SK-N-SH (cell line): ENCODE results near the gene CYP27C1. TPM values are rescaled to one million over a fixed set of nuclear protein-coding genes. Genes with fewer than 3 reads are reported as not detected.

Experiments
- CTCF ChIA-PET: fragments of 300-600, 350-600 bp; formaldehyde crosslinking; extraction: SDS; loops from one replicate; lab custom pipeline; 2021; lab: Yijun Ruan, JAX
- POLR2A ChIA-PET: fragments of 350-600 bp; sonication (Branson Sonifier 250); formaldehyde crosslinking; extraction: SDS; loops from one replicate; lab custom pipeline; 2020; ENCODE audit warnings: antibody characterized with exemption, inconsistent platforms; lab: Yijun Ruan, JAX
- DNase-seq: peaks from one replicate; pipeline ENCODE4 v3.0.0; 2012
- H2AFZ ChIP-seq: fragments of 200-600 bp; sonication (generic); 2 replicates; pipeline ENCODE4 v1.8.1; 2016; ENCODE audit warnings: antibody characterized with exemption, mild to moderate bottlenecking, low read depth
- H3F3A ChIP-seq: fragments of 200-600 bp; sonication (generic); replicated peaks from 2 replicates; pipeline ENCODE3; 2016; ENCODE audit warnings: antibody characterized with exemption, mild to moderate bottlenecking; ENCODE audit not compliant: insufficient read depth
- H3K27ac ChIP-seq, 2 experiments: fragments of 200-500 bp in 1 of 2; fragments of 200-600 bp in 1 of 2; sonication (Bioruptor generic) in 1 of 2; sonication (generic), shearing (Covaris generic) in 1 of 2; 2 replicates each; pipeline versions ENCODE4 v1.5.1 to v1.6.1; 2014 to 2016; ENCODE audit warnings: low read depth in 2 of 2, inconsistent platforms in 1 of 2, low read length in 1 of 2, mild to moderate bottlenecking in 1 of 2, mixed read lengths in 1 of 2
- H3K27me3 ChIP-seq: fragments of 200-600 bp; sonication (generic), shearing (Covaris generic); 2 replicates; pipeline ENCODE4 v1.6.1; 2016; ENCODE audit warnings: mixed run types; ENCODE audit not compliant: insufficient read depth
- H3K36me3 ChIP-seq, 2 experiments: fragments of 200-500 bp in 1 of 2; fragments of 200-600 bp in 1 of 2; sonication (Bioruptor generic) in 1 of 2; sonication (generic) in 1 of 2; replicated peaks in 1 of 2; 2 replicates each; pipeline versions ENCODE3 to v1.5.1; 2014 to 2016; ENCODE audit warnings: low read length in 1 of 2, mild to moderate bottlenecking in 1 of 2; ENCODE audit not compliant: insufficient read depth in 2 of 2, control insufficient read depth in 1 of 2
- H3K4me1 ChIP-seq, 2 experiments: fragments of 200-500 bp in 1 of 2; fragments of 200-600 bp in 1 of 2; sonication (Bioruptor generic) in 1 of 2; sonication (generic), shearing (Covaris generic) in 1 of 2; 2 replicates each; pipeline versions ENCODE4 v1.5.1 to v1.6.1; 2014 to 2016; ENCODE audit warnings: low read depth in 1 of 2, low read length in 1 of 2, mixed run types in 1 of 2; ENCODE audit not compliant: insufficient read depth in 2 of 2, control insufficient read depth in 1 of 2
- H3K4me2 ChIP-seq: fragments of 200-600 bp; sonication (generic), shearing (Covaris generic); 2 replicates; pipeline ENCODE4 v1.6.1; 2017; ENCODE audit warnings: mixed run types
- H3K4me3 ChIP-seq, 2 experiments: fragments of 200-500 bp in 1 of 2; fragments of 200-600 bp in 1 of 2; sonication (Bioruptor generic) in 1 of 2; sonication (generic), shearing (Covaris generic) in 1 of 2; 2 replicates each; pipeline versions ENCODE4 v1.5.1 to v1.8.1; 2014 to 2016; ENCODE audit warnings: low read depth in 2 of 2, inconsistent platforms in 1 of 2, low read length in 1 of 2, mild to moderate bottlenecking in 1 of 2, mixed read lengths in 1 of 2, moderate library complexity in 1 of 2
- H3K79me2 ChIP-seq: fragments of 200-600 bp; sonication (generic); 2 replicates; pipeline ENCODE4 v1.8.1; 2017; ENCODE audit warnings: mild to moderate bottlenecking; ENCODE audit not compliant: insufficient read depth
- H3K9ac ChIP-seq: fragments of 200-600 bp; sonication (generic); 2 replicates; pipeline ENCODE4 v1.6.1; 2017; ENCODE audit warnings: mixed run types
- H3K9me2 ChIP-seq: fragments of 200-600 bp; sonication (generic); 2 replicates; pipeline ENCODE4 v1.6.1; 2017; ENCODE audit warnings: mixed run types
- H3K9me3 ChIP-seq: fragments of 200-600 bp; sonication (generic); 2 replicates; pipeline ENCODE4 v1.6.1; 2017; ENCODE audit warnings: mixed run types, mild to moderate bottlenecking, moderate library complexity
- H4K20me1 ChIP-seq: fragments of 200-600 bp; sonication (generic); 2 replicates; pipeline ENCODE4 v1.6.1; 2017; ENCODE audit warnings: mild to moderate bottlenecking, mixed run types; ENCODE audit not compliant: insufficient read depth
- EZH2phosphoT487 ChIP-seq: fragments of 200-600 bp; sonication (generic); IDR thresholded peaks from 2 replicates; pipeline ENCODE4 v1.6.1; 2017; ENCODE audit warnings: low read depth, mixed run types, mild to moderate bottlenecking, antibody characterized with exemption, moderate library complexity, borderline replicate concordance
- FOXM1 ChIP-seq: IDR thresholded peaks from 2 replicates; pipeline ENCODE4 v1.4.0; 2012; ENCODE audit warnings: low read depth, mild to moderate bottlenecking
- IRF3 ChIP-seq: fragments of 150-350 bp; IDR thresholded peaks from 2 replicates; pipeline ENCODE4 v1.6.1; 2016; ENCODE audit warnings: mild to moderate bottlenecking, low read depth, low read length
- JUND ChIP-seq: IDR thresholded peaks from 2 replicates; pipeline ENCODE4 v1.4.0; 2012
- RAD21 ChIP-seq: IDR thresholded peaks from 2 replicates; pipeline ENCODE4 v1.6.1; 2012; ENCODE audit warnings: mild to moderate bottlenecking, low read length
- SIN3A ChIP-seq: IDR thresholded peaks from 2 replicates; pipeline ENCODE4 v1.6.1; 2012; ENCODE audit warnings: low read depth, mild to moderate bottlenecking, low read length, moderate library complexity, borderline replicate concordance
- SMC3 ChIP-seq: IDR thresholded peaks from 2 replicates; pipeline ENCODE4 v1.6.1; 2012; ENCODE audit warnings: low read depth, low read length, improper control_type of control experiment
- TAF1 ChIP-seq: IDR thresholded peaks from 2 replicates; pipeline ENCODE4 v1.6.1; 2012; ENCODE audit warnings: low read depth, mild to moderate bottlenecking, low read length, moderate library complexity, borderline replicate concordance
- WGBS: methylation state at CpG from one replicate; pipeline ENCODE4 v1.1.6; 2017; ENCODE audit warnings: low lambda C conversion rate; 5-methylcytosine and 5-hydroxymethylcytosine counted together
- polyA plus RNA-seq, 3 experiments: library from polyadenylated mRNA; depleted of rRNA; stranded (reverse); fragments of >200 nt; gene quantifications; 2 replicates each; pipeline ENCODE4 v1.2.3, GENCODE V29; 2012
- TF ChIP-seq, protein P1 (sequence below): fragments of 200-600 bp; sonication (generic); IDR thresholded peaks from 2 replicates; pipeline ENCODE4 v1.6.1; 2017; ENCODE audit warnings: antibody characterized with exemption, mild to moderate bottlenecking, moderate library complexity
- TF ChIP-seq, protein P2 (sequence below): IDR thresholded peaks from 2 replicates; pipeline ENCODE4 v1.6.1; 2012; ENCODE audit warnings: mild to moderate bottlenecking, low read depth, low read length, moderate library complexity

CYP27C1 gene
- polyA plus RNA-seq, 1 of the 3 experiments (the other 2 are of a cell fraction): not detected

DNA sequence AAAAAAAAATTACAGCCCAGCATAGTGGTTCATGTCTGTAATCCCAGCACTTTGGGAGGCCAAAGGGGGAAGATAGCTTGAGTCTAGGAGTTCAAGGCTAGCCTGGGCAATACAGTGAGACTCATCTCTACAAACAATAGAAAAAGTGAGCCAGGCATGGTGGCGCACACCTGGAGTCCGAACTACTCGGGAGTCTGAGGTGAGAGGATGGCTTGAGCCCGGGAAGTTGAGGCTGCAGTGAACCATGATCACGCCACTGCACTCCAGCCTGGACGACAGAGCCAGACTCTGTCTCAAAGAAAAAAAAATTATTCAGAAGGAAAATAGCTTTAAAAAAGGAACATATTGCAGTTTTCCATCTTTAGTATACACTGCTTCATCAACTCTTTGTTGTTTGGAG lies 47.8 kb downstream of the CYP27C1 start:
- TF ChIP-seq, protein P1, sequence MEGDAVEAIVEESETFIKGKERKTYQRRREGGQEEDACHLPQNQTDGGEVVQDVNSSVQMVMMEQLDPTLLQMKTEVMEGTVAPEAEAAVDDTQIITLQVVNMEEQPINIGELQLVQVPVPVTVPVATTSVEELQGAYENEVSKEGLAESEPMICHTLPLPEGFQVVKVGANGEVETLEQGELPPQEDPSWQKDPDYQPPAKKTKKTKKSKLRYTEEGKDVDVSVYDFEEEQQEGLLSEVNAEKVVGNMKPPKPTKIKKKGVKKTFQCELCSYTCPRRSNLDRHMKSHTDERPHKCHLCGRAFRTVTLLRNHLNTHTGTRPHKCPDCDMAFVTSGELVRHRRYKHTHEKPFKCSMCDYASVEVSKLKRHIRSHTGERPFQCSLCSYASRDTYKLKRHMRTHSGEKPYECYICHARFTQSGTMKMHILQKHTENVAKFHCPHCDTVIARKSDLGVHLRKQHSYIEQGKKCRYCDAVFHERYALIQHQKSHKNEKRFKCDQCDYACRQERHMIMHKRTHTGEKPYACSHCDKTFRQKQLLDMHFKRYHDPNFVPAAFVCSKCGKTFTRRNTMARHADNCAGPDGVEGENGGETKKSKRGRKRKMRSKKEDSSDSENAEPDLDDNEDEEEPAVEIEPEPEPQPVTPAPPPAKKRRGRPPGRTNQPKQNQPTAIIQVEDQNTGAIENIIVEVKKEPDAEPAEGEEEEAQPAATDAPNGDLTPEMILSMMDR: no peak
- TF ChIP-seq SIN3A: no peak
- no peak for TF ChIP-seq IRF3
- TF ChIP-seq EZH2phosphoT487: no peak
- TF ChIP-seq SMC3: no peak
- TF ChIP-seq TAF1: no peak
- TF ChIP-seq RAD21: no peak
- TF ChIP-seq JUND: no peak
- no peak for TF ChIP-seq FOXM1
- TF ChIP-seq, protein P2, sequence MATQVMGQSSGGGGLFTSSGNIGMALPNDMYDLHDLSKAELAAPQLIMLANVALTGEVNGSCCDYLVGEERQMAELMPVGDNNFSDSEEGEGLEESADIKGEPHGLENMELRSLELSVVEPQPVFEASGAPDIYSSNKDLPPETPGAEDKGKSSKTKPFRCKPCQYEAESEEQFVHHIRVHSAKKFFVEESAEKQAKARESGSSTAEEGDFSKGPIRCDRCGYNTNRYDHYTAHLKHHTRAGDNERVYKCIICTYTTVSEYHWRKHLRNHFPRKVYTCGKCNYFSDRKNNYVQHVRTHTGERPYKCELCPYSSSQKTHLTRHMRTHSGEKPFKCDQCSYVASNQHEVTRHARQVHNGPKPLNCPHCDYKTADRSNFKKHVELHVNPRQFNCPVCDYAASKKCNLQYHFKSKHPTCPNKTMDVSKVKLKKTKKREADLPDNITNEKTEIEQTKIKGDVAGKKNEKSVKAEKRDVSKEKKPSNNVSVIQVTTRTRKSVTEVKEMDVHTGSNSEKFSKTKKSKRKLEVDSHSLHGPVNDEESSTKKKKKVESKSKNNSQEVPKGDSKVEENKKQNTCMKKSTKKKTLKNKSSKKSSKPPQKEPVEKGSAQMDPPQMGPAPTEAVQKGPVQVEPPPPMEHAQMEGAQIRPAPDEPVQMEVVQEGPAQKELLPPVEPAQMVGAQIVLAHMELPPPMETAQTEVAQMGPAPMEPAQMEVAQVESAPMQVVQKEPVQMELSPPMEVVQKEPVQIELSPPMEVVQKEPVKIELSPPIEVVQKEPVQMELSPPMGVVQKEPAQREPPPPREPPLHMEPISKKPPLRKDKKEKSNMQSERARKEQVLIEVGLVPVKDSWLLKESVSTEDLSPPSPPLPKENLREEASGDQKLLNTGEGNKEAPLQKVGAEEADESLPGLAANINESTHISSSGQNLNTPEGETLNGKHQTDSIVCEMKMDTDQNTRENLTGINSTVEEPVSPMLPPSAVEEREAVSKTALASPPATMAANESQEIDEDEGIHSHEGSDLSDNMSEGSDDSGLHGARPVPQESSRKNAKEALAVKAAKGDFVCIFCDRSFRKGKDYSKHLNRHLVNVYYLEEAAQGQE: no peak
- H3F3A ChIP-seq: no peaks in the 10 kb centered on the region
- no peak for DNase-seq
- H3K4me3 ChIP-seq: no peak overlapping the region
- H3K79me2 ChIP-seq: no peaks in the 10 kb centered on the region
- no peak overlapping the region for H3K9ac ChIP-seq
- H3K4me2 ChIP-seq: no peak overlapping the region
- H3K4me1 ChIP-seq: peaks cover 0 to 32% of the 10 kb centered on the region in 2 experiments; a peak in 1 of 4 replicates
- no peaks in the 10 kb centered on the region for H3K9me2 ChIP-seq
- H2AFZ ChIP-seq: no peak overlapping the region
- ChIA-PET POLR2A (interaction anchor here (0.7 kb wide), 1 partner anchor 85 kb away, joined by 6 read pairs; no protein-coding TSS in a partner anchor), CTCF (interaction anchor here (1.0 to 12.1 kb wide), 5 partner anchors 14 to 200 kb away, joined by 3 to 80 read pairs (median 5); no protein-coding TSS in a partner anchor)
- no peaks in the 10 kb centered on the region for H3K36me3 ChIP-seq
- 93% methylated on average over 6 of the region's 6 CpGs for WGBS
- H3K27ac ChIP-seq: no peak overlapping the region
- no peaks in the 10 kb centered on the region for H4K20me1 ChIP-seq
- H3K27me3 ChIP-seq: no peaks in the 10 kb centered on the region
- H3K9me3 ChIP-seq: no peaks in the 10 kb centered on the region
